Anterior cingulate cortex (tissue), 58 donors: Measurements from ENCODE around the gene TM9SF4.
"Not testable (repeated sequence)": the region's sequence is repeated elsewhere in the genome, so short reads cannot be mapped to it uniquely, and the experiment has no call there.

Experiments
- DNase-seq, 58 donors: peaks; one replicate each; lab custom pipeline; 2025; lab: John Stamatoyannopoulos, UW

The TM9SF4 gene

GRCh38 chr20:32153771-32154170, 44.3 kb downstream of the TM9SF4 start:
- DNase-seq: no peak

GRCh38 chr20:32155017-32155981, 45.8 kb downstream of the TM9SF4 start:
- DNase-seq: peak in 41 of 58 donors; percentile 4 to 69 (median 30)

GRCh38 chr20:32157611-32158010, 48.1 kb downstream of the TM9SF4 start:
- no peak for DNase-seq

- no peak for DNase-seq
These were observed 48.8 kb downstream of the TM9SF4 start for GRCh38 chr20:32158351-32158750.

GRCh38 chr20:32158943-32159660, 49.6 kb downstream of the TM9SF4 start:
- DNase-seq: no peak

GRCh38 chr20:32159766-32160221, 50.3 kb downstream of the TM9SF4 start:
- DNase-seq: no peak

GRCh38 chr20:32160341-32160740, 50.8 kb downstream of the TM9SF4 start:
- DNase-seq: no peak

GRCh38 chr20:32162351-32162750, 52.8 kb downstream of the TM9SF4 start:
- DNase-seq: no peak

GRCh38 chr20:32163951-32164350, 54.4 kb downstream of the TM9SF4 start:
- DNase-seq: no peak

GRCh38 chr20:32164984-32165735, 55.6 kb downstream of the TM9SF4 start:
- peak in 11 of 58 donors; percentile 2 to 44 (median 8) for DNase-seq

- no peak for DNase-seq
These were observed 56.5 kb downstream of the TM9SF4 start for GRCh38 chr20:32165836-32166545.

GRCh38 chr20:32167552-32167951, 58.0 kb downstream of the TM9SF4 start:
- no peak for DNase-seq

- DNase-seq: no peak
These were observed 58.8 kb downstream of the TM9SF4 start for GRCh38 chr20:32168184-32168910.

GRCh38 chr20:32177696-32178095, 68.2 kb downstream of the TM9SF4 start:
- DNase-seq: not testable (repeated sequence)

GRCh38 chr20:32179515-32179914, 70.0 kb downstream of the TM9SF4 start:
- no peak for DNase-seq

- no peak for DNase-seq
These were observed 70.4 kb downstream of the TM9SF4 start for GRCh38 chr20:32179934-32180333.

GRCh38 chr20:32181606-32182005, 72.1 kb downstream of the TM9SF4 start:
- DNase-seq: no peak

- no peak for DNase-seq
These were observed 74.6 kb downstream of the TM9SF4 start for GRCh38 chr20:32183947-32184635.
